Activated CD8-positive, alpha-beta memory T cell treated with anti-CD3 and anti-CD28 coated beads for 24 hours (primary cell): Measurements from ENCODE around the gene SLC7A6.
A peak's percentile ranks its signal among the peaks of the same experiment; 100 is the strongest.

Experiments used
- DNase-seq: peaks from one replicate; pipeline ENCODE4 v3.0.0-alpha.2; 2020

SLC7A6 gene

GRCh38 chr16:68310774-68311511, 46.6 kb downstream of the SLC7A6 start, which contains the start of the genes PRMT7 and SLC7A6OS:
PRMT7 (plus strand) TSS chr16:68311019; CDS start chr16:68315980, 4,961 bp downstream.
SLC7A6OS (minus strand) TSS chr16:68310946; CDS start chr16:68310926, 20 bp downstream.
- DNase-seq = peak; percentile 94

- no peak for DNase-seq
These were observed 48.8 kb downstream of the SLC7A6 start for GRCh38 chr16:68313116-68313515.

GRCh38 chr16:68319185-68319908, 55.0 kb downstream of the SLC7A6 start:
- peak; percentile 67 for DNase-seq

GRCh38 chr16:68324336-68324735, 60.0 kb downstream of the SLC7A6 start:
- no peak for DNase-seq

- DNase-seq = no peak
These were observed 60.5 kb downstream of the SLC7A6 start for GRCh38 chr16:68324780-68325357.

- DNase-seq = peak; percentile 87
These were observed 64.0 kb downstream of the SLC7A6 start for GRCh38 chr16:68328151-68328859.

- no peak for DNase-seq
These were observed 64.6 kb downstream of the SLC7A6 start for GRCh38 chr16:68328860-68329390.

- no peak for DNase-seq
These were observed 67.6 kb downstream of the SLC7A6 start for GRCh38 chr16:68331879-68332410.

- no peak for DNase-seq
These were observed 68.2 kb downstream of the SLC7A6 start for GRCh38 chr16:68332411-68333121.

GRCh38 chr16:68335175-68335574, 70.8 kb downstream of the SLC7A6 start:
- no peak for DNase-seq

- no peak for DNase-seq
These were observed 74.2 kb downstream of the SLC7A6 start for GRCh38 chr16:68338326-68339119.

- no peak for DNase-seq
These were observed 74.9 kb downstream of the SLC7A6 start for GRCh38 chr16:68339214-68339613.

- no peak for DNase-seq
These were observed 78.3 kb downstream of the SLC7A6 start for GRCh38 chr16:68342620-68343019.

- DNase-seq = no peak
These were observed 78.8 kb downstream of the SLC7A6 start for GRCh38 chr16:68343137-68343536.

GRCh38 chr16:68344252-68344651, 79.9 kb downstream of the SLC7A6 start:
- DNase-seq = no peak

- DNase-seq = peak; percentile 65
These were observed 81.1 kb downstream of the SLC7A6 start for GRCh38 chr16:68345351-68345810.

- no peak for DNase-seq
These were observed 81.8 kb downstream of the SLC7A6 start for GRCh38 chr16:68345958-68346635.

- DNase-seq = no peak
These were observed 82.7 kb downstream of the SLC7A6 start for GRCh38 chr16:68346892-68347480.

GRCh38 chr16:68347605-68348004, 83.3 kb downstream of the SLC7A6 start:
- no peak for DNase-seq
